Retina (tissue), 1 donor: ENCODE data around the gene DGKD.
"Not testable (repeated sequence)": the region's sequence is repeated elsewhere in the genome, so short reads cannot be mapped to it uniquely, and the experiment has no call there.

Source experiments
- DNase-seq: peaks from one replicate; pipeline ENCODE4 v3.0.0-alpha.2; 2016

Gene DGKD

DNA sequence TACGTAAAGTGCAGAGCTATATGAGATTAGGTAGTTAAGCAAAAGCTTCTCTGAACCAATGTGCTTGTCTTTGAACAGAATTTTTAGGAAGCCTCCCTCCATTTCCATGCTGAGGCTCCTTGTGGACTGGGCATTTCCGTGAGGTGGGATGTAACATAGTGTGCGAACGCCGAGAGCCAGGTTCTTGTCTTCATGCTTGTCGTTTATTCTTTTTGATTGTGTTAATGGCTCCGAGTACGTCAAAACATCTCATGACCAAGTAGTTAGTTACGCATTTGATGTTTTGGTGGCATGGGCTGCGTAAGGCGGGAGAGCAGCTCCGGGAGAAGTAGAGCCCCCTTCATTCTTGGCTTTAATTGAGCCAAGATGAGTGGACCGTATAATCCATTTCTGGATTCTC lies 32.9 kb downstream of the DGKD start:
- DNase-seq, result no peak

DNA sequence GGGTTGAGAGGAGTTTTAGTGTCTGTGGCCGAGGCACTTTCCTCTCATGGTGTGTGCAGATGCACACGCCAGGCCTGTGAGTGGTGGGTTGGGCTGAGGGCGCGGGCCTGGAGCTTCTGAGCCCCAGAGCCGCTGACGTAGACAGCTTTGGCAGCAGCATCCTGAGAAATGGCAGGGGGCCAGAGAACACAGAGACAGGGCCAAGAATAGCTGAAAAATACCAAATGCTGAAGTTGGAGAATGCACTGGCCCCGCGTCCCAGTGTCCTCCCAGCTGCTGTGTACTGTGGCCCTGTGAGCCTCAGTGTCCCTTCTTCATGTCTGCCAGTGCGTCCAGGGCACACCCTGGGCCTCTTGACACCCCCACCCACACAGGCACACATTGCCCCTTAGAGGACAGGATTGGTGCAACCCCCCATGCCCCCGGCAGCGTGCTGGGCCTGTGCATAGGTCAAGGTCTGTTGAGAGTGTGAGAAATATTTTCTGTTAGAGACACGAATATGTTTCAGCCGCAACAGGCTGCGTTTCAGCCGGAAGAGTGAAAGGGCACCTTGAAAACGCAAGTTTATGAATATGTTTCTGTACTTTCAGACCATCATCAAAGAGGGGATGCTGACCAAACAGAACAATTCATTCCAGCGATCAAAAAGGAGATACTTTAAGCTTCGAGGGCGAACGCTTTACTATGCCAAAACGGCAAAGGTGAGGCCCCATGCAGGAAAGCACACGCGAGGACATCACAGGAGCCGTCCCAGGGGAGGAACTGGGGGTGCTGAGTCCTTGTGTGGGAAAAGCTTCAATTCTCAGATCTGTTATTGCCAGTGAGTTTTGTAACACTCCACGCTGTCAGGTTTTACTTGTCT lies 33.6 kb downstream of the DGKD start:
- no peak for DNase-seq

- DNase-seq, result no peak
Observed at GRCh38 chr2:233389601-233390125, 35.4 kb downstream of the DGKD start.

GRCh38 chr2:233395687-233396086 lies 41.4 kb downstream of the DGKD start:
- DNase-seq, result no peak

DNA sequence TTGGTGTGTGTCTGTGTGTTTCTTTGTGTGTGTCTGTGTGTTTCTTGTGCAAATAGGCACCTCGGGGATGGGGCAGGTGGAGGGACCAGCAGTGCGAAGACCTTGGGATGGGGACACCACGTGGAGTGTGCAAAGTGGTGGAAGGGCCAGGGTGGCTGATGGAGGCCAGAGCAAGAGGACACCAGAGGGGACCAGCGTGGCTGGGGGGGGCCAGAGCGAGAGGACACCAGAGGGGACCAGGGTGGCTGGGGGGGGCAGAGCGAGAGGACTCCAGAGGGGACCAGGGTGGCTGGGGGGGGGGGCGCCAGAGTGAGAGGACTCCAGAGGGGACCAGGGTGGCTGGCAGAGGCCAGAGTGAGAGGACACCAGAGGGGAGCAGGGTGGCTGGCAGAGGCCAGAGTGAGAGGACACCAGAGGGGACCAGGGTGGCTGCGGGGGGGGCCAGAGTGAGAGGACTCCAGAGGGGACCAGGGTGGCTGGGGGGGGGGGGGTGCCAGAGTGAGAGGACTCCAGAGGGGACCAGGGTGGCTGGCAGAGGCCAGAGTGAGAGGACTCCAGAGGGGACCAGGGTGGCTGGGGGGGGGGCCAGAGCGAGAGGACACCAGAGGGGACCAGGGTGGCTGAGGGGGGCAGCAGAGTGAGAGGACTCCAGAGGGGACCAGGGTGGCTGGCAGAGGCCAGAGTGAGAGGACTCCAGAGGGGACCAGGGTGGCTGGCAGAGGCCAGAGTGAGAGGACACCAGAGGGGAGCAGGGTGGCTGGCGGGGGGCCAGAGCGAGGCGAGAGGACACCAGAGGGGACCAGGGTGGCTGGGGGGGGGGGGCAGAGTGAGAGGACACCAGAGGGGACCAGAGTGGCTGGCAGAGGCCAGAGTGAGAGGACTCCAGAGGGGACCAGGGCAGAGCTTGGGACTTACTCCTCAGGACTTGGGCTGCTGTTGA lies 42.7 kb downstream of the DGKD start:
- not testable (repeated sequence) for DNase-seq

GRCh38 chr2:233399306-233400225 lies 45.3 kb downstream of the DGKD start:
- no peak for DNase-seq

GRCh38 chr2:233400341-233400740 lies 46.0 kb downstream of the DGKD start:
- DNase-seq, result no peak

DNA sequence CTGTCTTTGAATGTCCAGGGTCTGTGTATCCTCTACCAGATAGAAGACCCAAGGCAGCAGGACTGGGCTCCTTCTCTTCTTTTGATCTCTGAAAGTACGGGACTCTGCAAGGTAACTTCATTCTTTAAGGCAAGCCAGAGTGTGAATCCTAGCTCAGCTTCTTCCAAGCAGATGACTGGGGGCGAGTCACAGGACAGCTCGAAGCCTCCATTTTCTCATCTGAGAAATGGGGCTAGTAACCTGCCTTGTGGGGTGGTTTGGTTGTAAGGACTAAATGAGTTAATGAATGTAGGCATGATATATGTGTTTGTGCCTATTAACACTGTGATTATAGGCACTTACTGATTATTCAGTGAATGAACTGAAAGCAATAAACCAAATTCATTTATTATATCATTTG lies 46.7 kb downstream of the DGKD start:
- no peak for DNase-seq

DNA sequence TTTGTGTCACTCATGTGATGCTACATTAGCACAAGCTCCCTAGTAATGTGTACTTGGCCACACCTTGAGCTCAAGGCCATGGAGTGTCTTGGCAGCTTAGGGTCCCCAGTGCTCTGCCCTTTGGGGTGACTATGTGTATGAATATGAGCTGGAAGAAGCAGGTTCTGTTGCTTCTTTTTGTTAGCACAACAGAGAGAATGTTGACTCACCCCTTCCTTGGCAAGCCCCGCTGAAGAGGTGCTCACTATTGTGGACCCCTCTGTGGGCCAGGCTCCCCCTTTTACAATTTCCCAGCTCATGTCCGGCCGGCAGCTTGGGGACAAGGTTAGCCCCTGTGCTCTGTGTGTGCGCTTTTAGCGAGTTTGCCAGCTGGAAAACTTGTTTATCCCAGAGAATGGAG lies 48.1 kb downstream of the DGKD start:
- no peak for DNase-seq

DNA sequence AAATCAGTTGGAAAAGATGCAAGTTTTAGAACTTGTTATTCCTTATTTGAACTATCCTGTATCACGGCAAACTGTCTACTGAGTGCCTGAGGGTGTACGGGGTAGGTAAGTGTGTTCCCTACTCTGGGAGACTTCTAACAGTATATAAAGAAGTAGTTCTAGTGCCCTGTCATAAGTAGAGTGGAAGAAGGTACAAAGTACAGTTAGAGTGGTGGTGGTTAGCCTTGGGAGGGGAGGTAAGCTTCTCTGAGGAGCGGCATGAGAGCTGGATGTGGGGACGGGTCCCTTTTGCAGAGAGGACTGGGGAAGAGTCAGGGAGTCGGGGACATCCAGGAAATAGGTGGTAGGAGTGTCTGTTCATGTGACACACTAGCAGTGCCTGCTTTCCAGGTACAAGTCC lies 48.5 kb downstream of the DGKD start:
- no peak for DNase-seq

DNA sequence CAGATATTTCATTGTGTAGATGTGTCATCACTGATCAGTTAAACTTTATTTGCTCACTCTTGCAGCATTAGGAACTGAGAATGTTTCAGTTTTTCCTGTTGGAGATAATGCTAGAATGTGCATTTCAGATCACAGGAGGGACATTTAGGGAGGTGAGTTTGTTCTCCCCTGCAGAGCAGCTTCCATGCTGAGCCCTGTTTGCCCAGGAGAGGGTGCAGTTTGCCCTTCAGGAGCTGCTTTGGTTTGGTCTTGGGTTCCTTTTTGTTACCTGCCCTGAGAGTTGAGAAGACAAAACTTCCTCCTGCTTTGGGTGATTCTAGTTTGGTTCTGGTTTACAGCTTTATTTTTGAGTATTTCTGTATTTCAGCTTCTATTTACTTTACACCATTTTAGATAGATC lies 49.9 kb downstream of the DGKD start:
- DNase-seq, result no peak

- DNase-seq, result no peak
Observed at GRCh38 chr2:233406865-233407264, 52.6 kb downstream of the DGKD start.

DNA sequence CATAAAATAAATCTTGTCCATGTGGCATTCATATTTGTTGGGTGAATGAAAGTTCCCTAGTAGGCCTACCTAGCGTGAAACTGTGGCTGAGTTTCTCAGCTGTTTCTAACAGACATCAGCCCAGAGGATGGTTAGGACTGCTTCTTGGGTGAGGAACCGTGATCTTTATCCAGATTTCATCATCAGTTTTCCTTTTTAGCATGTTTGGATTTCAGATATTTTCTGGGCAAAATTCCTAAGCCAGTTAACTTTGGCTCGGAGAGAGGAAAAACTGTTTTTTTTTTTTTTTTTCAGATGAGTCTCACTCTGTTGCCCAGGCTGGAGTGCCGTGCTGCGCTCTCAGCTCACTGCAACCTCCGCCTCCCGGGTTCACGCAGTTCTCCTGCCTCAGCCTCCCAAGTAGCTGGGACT lies 53.5 kb downstream of the DGKD start:
- no peak for DNase-seq

- DNase-seq, result no peak
Observed at GRCh38 chr2:233408366-233409285, 54.3 kb downstream of the DGKD start.

DNA sequence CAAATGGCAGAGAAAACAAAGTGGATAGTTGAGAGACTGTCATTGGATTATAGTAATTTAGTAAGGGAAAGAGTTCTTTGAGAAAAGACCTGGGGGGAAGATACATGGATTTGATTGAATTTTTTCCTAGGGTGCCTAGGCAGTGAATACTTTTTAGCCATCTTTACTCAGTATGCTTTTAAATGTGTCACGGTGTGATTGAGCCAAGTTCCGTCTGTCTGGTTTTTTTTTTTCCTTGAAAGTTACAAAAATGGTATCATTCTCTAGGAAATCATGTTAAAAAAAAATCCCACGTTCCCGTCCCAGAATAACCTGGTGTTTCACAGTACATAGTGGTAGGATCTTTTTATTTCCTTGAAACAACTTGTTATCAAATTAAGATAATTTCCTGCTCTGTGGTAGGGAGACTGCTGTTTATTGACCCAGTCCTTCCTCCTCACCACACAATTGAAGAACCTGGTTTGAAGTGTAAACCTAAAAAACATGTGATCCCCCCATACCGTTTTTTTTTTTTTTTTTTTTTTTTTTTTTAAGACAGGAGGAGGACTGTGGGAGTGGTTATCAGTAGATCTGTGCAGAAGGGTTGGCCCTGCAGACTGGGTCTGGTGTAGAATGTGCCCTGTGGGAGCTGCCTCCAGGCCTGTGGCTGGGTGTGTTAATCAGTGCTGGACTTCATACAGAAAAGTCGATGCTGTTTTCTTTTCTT lies 55.1 kb downstream of the DGKD start:
- DNase-seq, result no peak

GRCh38 chr2:233410196-233410760 lies 56.0 kb downstream of the DGKD start:
- no peak for DNase-seq

DNA sequence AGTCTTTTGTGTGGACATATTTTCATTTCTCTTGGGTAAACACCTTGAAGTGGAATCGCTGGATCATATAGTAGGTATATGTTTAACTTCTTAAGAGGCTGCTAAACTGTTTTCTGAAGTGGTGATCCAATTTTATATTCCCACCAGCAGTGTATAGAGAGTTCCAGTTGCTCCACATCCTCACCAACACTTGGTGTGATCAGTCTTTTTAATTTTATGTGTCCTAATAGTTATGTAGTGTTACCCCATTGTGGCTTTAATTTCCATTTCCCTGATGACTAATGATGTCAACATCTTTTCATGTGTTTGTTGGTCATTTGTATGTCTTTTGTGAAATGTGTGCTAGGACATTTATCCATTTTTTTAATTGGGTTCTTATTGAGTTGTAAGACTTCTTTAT lies 56.9 kb downstream of the DGKD start:
- DNase-seq, result no peak

GRCh38 chr2:233412405-233412804 lies 58.1 kb downstream of the DGKD start:
- no peak for DNase-seq

GRCh38 chr2:233413046-233413445 lies 58.8 kb downstream of the DGKD start:
- no peak for DNase-seq

DNA sequence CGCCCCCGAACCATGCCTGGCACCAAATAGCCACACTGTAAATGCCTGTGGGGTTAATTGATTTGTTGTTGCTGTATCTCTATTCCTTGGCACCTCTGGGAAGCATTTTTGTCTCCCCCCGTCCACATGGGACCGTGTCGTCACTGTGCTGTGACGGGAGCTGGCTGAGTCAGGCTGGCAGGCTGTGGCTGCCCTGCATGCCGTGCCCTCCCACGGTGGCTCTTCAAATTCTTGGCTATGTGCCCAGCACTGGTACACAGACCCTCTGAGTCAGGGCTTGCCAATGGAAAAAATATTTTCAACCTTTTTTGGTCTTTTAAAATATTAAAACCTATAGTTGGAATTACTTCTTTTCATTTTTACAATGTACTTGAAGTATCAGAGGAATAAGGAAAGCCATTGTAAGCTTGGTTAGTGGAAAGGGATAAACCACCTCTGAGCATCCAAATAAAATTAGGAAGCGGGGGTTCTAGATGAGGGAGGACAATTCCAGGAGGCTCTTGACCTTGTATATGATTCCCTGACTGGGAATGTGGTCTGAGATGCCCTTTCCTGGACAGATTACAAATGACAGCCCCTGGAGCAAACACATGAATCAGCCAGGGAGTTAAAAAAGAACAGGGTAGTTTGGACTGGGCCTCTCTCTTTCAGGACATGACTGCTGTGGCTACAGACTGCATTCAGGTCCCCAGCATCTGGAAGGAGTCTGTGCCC lies 59.4 kb downstream of the DGKD start:
- DNase-seq, result no peak
